ENCODE results near the gene DDN. TPM values are rescaled to one million over a fixed set of nuclear protein-coding genes. Genes with fewer than 3 reads are reported as not detected.

Gene DDN
- total and polyA plus RNA-seq, 9 of the 15 experiments (the other 6 are each of a cell fraction or from before 2014, with no cell fraction given) = 0.03 to 3.6 (median 1.6) TPM

GRCh38 chr12:48980953-48981756, 18.0 kb downstream of the DDN start (continued):
- TF ChIP-seq AFF4 (CRISPR knock-in tag; IDR thresholded peaks at IDR 0.05) (no peak), NBN (IDR thresholded peaks at IDR 0.05; ENCODE audit: low read depth) (no peak), GATAD2B (IDR thresholded peaks at IDR 0.05; ENCODE audit: borderline replicate concordance) (no peak), CBX3 (IDR thresholded peaks at IDR 0.05; ENCODE audit: borderline replicate concordance in 1 of 2, low read length in 2 of 2) (no peak), ZNF274 (IDR thresholded peaks at IDR 0.05; ENCODE audit: borderline replicate concordance, low read depth, low read length) (no peak), BRD9 (IDR thresholded peaks at IDR 0.05; ENCODE audit: low read depth, partially characterized antibody) (no peak), ZNF263 (CRISPR knock-in tag; IDR thresholded peaks at IDR 0.05; ENCODE audit: borderline replicate concordance) (no peak), ZNF668 (CRISPR knock-in tag; IDR thresholded peaks at IDR 0.05) (no peak), YY1 (IDR thresholded peaks at IDR 0.05; ENCODE audit: borderline replicate concordance in 1 of 3, control insufficient read depth in 1 of 3, extremely low read depth in 1 of 3, insufficient read depth in 3 of 3, insufficient read length in 1 of 3, insufficient replicate concordance in 2 of 3, low read depth in 1 of 3, low read length in 2 of 3) (no peak), CCAR2 (IDR thresholded peaks at IDR 0.05; ENCODE audit: low read depth, low read length) (no peak), USF1 (CRISPR knock-in tag; IDR thresholded peaks at IDR 0.05) (no peak), ZNF277 (CRISPR knock-in tag; IDR thresholded peaks at IDR 0.05; ENCODE audit: borderline replicate concordance) (no peak), ESRRA (IDR thresholded peaks at IDR 0.05; ENCODE audit: borderline replicate concordance, low read depth) (no peak)

Measured in K562 (cell line).